Loucy (cell line): ENCODE results near the gene C16orf78.

ENCODE experiments used
- H2AFZ ChIP-seq: fragments of 200-600 bp; sonication (generic); 2 replicates; pipeline ENCODE4 v1.6.0; 2016; ENCODE audit warnings: antibody characterized with exemption, mild to moderate bottlenecking, low read length, moderate library complexity
- H3F3A ChIP-seq: fragments of 200-600 bp; 2 replicates; pipeline ENCODE4 v1.6.0; 2016; ENCODE audit warnings: antibody characterized with exemption, low read depth, mild to moderate bottlenecking
- H3K27me3 ChIP-seq: fragments of 200-600 bp; sonication (generic); 2 replicates; pipeline ENCODE4 v1.6.1; 2014; ENCODE audit warnings: low read length, mild to moderate bottlenecking; ENCODE audit not compliant: insufficient read depth, poor library complexity, severe bottlenecking
- H3K36me3 ChIP-seq: fragments of 200-600 bp; sonication (generic); 2 replicates; pipeline ENCODE4 v1.6.1; 2016; ENCODE audit warnings: low read length; ENCODE audit not compliant: insufficient read depth
- H3K4me1 ChIP-seq: fragments of 200-600 bp; sonication (generic); 2 replicates; pipeline ENCODE4 v1.5.1; 2014; ENCODE audit warnings: low read length, mild to moderate bottlenecking; ENCODE audit not compliant: insufficient read depth, poor library complexity, severe bottlenecking
- H3K4me2 ChIP-seq: fragments of 200-600 bp; sonication (generic); 2 replicates; pipeline ENCODE4 v1.6.0; 2014; ENCODE audit warnings: antibody characterized with exemption, low read length, low read depth, mild to moderate bottlenecking; ENCODE audit not compliant: poor library complexity, severe bottlenecking
- H3K4me3 ChIP-seq: fragments of 200-600 bp; sonication (generic); 2 replicates; pipeline ENCODE4 v1.5.1; 2014; ENCODE audit warnings: low read length, mild to moderate bottlenecking, mixed read lengths; ENCODE audit not compliant: poor library complexity, severe bottlenecking
- H3K79me2 ChIP-seq: fragments of 200-600 bp; sonication (generic); 2 replicates; pipeline ENCODE4 v1.6.1; 2014; ENCODE audit warnings: low read length; ENCODE audit not compliant: insufficient read depth
- H3K9ac ChIP-seq: fragments of 200-600 bp; sonication (generic); 2 replicates; pipeline ENCODE4 v1.6.0; 2014; ENCODE audit warnings: mild to moderate bottlenecking, low read depth, low read length, moderate library complexity; ENCODE audit not compliant: poor library complexity, severe bottlenecking
- H3K9me2 ChIP-seq: fragments of 200-600 bp; sonication (generic); replicated peaks from 2 replicates; pipeline ENCODE4 v1.6.1; 2016; ENCODE audit warnings: low read depth, low read length, mixed read lengths
- H3K9me3 ChIP-seq: fragments of 200-600 bp; sonication (generic); 2 replicates; pipeline ENCODE4 v1.6.1; 2014; ENCODE audit warnings: mild to moderate bottlenecking, antibody characterized with exemption, low read length, low read depth; ENCODE audit not compliant: insufficient read depth
- H4K20me1 ChIP-seq: fragments of 200-600 bp; sonication (generic); 2 replicates; pipeline ENCODE4 v1.6.0; 2014; ENCODE audit warnings: antibody characterized with exemption, low read length, mild to moderate bottlenecking; ENCODE audit not compliant: insufficient read depth, poor library complexity, severe bottlenecking
- CTCF ChIP-seq: fragments of 200-600 bp; sonication (generic); conservative IDR thresholded peaks from 2 replicates; pipeline ENCODE4 v1.5.1; 2014; ENCODE audit warnings: mild to moderate bottlenecking, antibody characterized with exemption, low read length
- EZH2phosphoT487 ChIP-seq: fragments of 200-600 bp; IDR thresholded peaks from 2 replicates; pipeline ENCODE4 v1.6.1; 2018; ENCODE audit warnings: antibody characterized with exemption, mild to moderate bottlenecking, moderate library complexity, borderline replicate concordance

The C16orf78 gene

GRCh38 chr16:49353680-49354079 is 19.9 kb upstream of the C16orf78 start:
- Histone ChIP-seq H3K4me1 (no peaks in the 10 kb centered on the region), H3K4me3 (no peak overlapping the region), H2AFZ (no peak overlapping the region), H3F3A (no peaks in the 10 kb centered on the region), H3K27me3 (no peaks in the 10 kb centered on the region), H3K9ac (no peak overlapping the region), H3K36me3 (no peaks in the 10 kb centered on the region), H3K79me2 (no peaks in the 10 kb centered on the region), H3K4me2 (no peak overlapping the region), H3K9me3 (no peaks in the 10 kb centered on the region), H3K9me2 (no peaks in the 10 kb centered on the region), H4K20me1 (no peaks in the 10 kb centered on the region)
- TF ChIP-seq CTCF (no peak), EZH2phosphoT487 (no peak)

GRCh38 chr16:49354101-49354500 is 19.5 kb upstream of the C16orf78 start:
- Histone ChIP-seq H3K9me3 (no peaks in the 10 kb centered on the region), H3K4me3 (no peak overlapping the region), H3K36me3 (no peaks in the 10 kb centered on the region), H3K27me3 (no peaks in the 10 kb centered on the region), H3K4me1 (no peaks in the 10 kb centered on the region), H3K79me2 (no peaks in the 10 kb centered on the region), H4K20me1 (no peaks in the 10 kb centered on the region), H2AFZ (no peak overlapping the region), H3K9me2 (no peaks in the 10 kb centered on the region), H3K9ac (no peak overlapping the region), H3K4me2 (no peak overlapping the region), H3F3A (no peaks in the 10 kb centered on the region)
- TF ChIP-seq EZH2phosphoT487 (no peak), CTCF (no peak)

- no peak for TF ChIP-seq CTCF
- H3K4me2 ChIP-seq, result no peak overlapping the region
Measured at GRCh38 chr16:49354991-49355390, 18.6 kb upstream of the C16orf78 start.

More at GRCh38 chr16:49354991-49355390, 18.6 kb upstream of the C16orf78 start:
- no peaks in the 10 kb centered on the region for H3K27me3 ChIP-seq
- no peak overlapping the region for H2AFZ ChIP-seq
- no peaks in the 10 kb centered on the region for H3K36me3 ChIP-seq
- H3F3A ChIP-seq, result no peaks in the 10 kb centered on the region
- no peaks in the 10 kb centered on the region for H3K79me2 ChIP-seq
- no peaks in the 10 kb centered on the region for H3K9me2 ChIP-seq
- no peaks in the 10 kb centered on the region for H3K4me1 ChIP-seq
- H3K9ac ChIP-seq, result no peak overlapping the region
- no peaks in the 10 kb centered on the region for H3K9me3 ChIP-seq
- no peaks in the 10 kb centered on the region for H4K20me1 ChIP-seq
- no peak overlapping the region for H3K4me3 ChIP-seq
